Inflammatory macrophage treated with lipopolysaccharide for 4 hours (primary cell): ENCODE measurements around the gene NPNT.

ENCODE experiments used
- DNase-seq: peaks from one replicate; pipeline ENCODE4 v3.0.0-alpha.2; 2020

Gene NPNT

GRCh38 chr4:105917171-105917685 lies 22.0 kb downstream of the NPNT start:
- no peak for DNase-seq

DNA sequence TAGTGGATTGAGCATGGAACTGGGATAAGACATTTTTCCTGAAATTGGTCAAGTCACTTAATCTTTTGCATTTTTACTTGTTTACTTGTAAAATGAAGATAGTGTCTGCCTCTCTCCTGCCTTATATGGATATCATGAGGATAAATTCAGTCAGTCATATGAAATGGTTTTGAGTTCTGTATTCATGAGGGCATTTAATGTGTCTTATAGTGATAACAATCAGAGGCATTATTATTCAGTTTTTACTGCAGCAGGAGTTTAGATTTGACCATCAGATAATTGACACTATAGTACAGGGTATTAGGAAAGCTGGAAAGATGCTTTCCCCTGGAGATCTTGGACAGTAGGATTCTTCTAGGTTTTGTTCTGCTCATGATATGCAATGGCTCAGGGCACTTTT lies 26.0 kb downstream of the NPNT start:
- DNase-seq = no peak

- no peak for DNase-seq
These were observed 28.4 kb downstream of the NPNT start for GRCh38 chr4:105923497-105924238.

DNA sequence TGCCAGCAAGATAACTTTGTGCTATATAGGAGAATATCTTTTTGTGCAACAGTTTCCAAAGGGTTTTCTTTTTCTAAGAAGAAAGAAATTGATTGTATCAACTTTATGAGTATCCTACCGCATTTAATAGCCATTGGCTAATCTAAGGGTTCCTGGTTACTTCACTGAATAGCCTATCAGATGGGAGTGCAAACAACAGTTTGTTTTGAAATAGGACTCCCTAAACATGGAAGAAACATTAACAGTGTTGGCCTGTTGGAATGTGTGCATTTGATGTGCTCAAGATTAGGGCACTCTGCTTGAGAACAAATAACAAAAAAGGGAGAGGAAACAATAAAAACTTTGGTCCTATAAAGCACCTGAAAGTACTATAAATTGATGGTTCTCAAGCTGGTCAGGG lies 29.1 kb downstream of the NPNT start:
- no peak for DNase-seq

- DNase-seq = no peak
These were observed 35.4 kb downstream of the NPNT start for GRCh38 chr4:105930698-105931097.

GRCh38 chr4:105933083-105933482 lies 37.8 kb downstream of the NPNT start:
- DNase-seq = no peak

DNA sequence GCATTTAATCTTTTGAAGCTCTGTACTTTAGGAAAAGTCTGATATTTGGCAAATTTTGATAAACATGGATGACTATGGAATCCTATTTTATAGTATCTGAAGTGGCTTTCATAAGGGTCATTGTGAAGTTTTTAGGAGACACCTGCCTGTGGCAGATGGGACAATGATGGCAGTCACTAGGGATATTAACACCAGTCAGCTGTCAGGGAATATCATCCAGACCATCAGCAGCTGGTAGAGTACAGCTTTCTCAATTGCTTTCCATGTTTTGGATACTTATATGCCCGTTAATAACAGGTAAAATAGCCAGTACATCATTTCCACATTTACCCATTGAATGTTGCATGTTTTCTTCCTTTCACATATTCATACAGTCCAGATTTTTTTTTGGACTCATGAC lies 39.1 kb downstream of the NPNT start:
- DNase-seq = no peak

DNA sequence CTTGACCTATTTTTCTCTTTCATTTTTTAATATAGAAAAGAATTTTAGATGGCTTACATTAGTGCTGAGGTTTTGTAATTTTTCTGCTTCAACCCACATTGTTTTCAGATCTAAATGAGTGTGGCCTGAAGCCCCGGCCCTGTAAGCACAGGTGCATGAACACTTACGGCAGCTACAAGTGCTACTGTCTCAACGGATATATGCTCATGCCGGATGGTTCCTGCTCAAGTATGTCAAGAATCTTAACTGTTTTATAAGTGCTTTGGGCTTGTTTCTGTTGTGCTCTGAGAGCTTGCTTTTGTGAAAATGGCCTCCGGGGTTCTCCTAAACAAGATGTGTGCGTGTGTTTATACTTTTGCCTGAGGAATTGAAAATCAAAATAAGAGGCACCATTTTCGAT lies 41.6 kb downstream of the NPNT start:
- DNase-seq = no peak

DNA sequence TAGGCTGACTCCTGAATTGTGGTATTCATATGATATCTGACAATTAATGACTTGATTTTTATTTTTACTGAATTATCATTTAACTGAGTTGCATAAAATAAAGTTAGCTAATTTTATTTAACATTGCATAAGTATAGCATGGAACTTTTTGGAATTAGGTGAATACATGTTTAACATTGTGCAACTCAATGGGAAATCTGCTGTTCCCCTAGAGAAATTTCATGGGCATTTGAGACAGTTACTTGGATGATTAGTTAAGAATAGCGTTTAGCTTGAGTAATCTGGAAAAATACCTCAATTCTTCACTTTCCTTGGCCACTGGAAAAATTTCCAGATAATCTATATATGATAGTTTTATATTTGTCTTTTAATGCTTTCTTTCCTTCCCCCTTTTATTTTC lies 42.5 kb downstream of the NPNT start:
- no peak for DNase-seq

DNA sequence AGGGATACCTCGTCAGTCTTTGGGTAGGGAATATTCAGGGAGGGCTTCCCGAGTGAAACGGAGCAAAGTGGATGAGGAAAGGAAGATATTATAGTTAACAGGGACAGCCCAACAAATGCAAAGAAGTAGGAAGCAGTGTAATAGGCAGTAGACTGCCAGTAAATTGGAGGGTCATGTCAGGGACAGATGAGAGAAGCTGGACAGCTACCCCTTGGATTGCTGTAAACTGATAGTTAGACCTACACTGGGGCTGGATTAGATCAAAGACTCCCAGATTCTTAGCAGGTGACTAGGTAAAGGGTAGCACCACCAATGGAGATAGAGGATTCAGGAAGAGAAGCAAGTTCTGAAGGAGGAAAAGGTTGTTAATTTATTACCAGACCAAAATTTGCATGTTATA lies 48.0 kb downstream of the NPNT start:
- no peak for DNase-seq

- no peak for DNase-seq
These were observed 49.3 kb downstream of the NPNT start for GRCh38 chr4:105944540-105944939.

GRCh38 chr4:105946771-105947170 lies 51.5 kb downstream of the NPNT start:
- DNase-seq = no peak

GRCh38 chr4:105950701-105951100 lies 55.4 kb downstream of the NPNT start:
- DNase-seq = no peak

- DNase-seq = no peak
These were observed 55.9 kb downstream of the NPNT start for GRCh38 chr4:105951198-105951597.

DNA sequence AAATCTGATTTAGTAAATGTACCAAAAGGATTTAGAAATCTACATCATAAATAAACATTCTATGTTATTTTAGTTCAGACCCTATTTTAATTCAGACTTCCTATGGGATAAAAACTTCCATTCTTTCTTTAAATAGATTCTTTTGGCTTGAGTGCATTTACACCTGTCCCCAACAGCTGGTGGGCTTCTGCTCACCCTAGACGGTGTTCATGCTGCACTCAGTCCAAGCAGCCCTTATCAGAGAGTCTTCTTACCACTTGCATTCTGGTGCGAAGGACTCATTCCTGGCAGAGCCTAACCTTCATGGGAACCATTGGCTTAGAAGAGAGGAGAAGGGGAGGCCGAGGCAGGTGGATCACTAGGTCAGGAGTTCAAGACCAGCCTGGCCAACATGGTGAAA lies 57.3 kb downstream of the NPNT start:
- DNase-seq = no peak

DNA sequence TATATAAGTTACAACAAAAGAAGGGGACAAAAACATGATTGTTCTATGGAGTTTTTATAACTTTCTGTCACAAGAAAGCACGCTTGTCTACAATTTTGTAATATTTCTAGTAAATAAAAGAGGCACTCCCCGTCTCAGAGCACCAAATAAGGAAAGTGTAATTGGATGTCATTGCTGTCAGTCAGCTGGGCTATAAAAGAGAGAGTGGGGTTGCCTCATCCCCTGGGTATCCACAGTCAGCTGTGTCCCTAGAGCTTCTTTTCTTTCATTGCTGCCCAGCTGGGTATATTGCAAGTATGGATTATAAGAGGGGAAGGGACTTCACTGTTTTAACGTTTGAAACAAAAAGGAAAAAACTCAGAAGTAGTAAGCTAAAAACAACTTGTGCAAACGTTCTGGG lies 61.3 kb downstream of the NPNT start:
- DNase-seq = no peak

GRCh38 chr4:105957680-105958079 lies 62.4 kb downstream of the NPNT start:
- DNase-seq = no peak

DNA sequence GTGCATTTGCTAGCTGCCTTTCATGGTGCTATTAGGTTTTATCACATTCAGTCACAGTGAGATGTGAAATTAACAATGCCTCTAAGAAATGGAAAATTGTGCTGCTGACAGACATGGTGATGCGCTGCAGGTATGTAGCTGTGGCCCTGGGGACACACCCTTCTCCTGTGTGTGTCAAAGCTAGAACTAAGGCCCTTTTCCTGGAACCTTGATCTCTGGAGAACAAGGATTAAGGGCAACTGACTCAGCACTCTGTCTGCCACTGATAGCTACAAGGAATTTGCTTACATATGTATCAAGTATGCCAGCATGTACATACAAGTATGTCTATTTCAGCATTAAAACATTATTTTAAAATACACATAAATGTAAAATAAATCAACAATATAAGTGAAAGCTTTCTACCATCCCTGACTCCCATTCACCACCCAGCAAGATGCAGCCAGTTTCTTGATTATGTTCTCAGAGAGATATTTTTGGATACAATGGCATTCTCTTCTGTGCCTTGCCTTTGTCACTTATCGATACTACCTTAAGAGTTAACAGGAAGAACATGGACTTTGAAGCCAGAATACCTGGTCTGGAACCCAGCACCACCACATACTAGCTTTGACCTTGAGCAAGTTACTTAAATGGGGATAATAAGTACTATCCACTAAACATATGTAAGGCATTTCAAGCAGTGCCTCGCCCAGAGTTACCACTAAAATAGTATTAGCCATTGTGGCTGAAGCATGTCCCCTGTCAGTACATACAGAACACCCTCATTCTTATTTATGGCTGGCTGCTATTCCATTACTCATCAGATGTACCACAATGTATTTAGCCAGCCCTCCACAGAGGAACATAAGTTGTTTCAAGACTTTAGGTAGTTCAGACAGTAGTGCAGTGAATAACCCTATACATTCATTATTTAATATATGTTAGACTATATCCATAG lies 68.5 kb downstream of the NPNT start:
- no peak for DNase-seq

GRCh38 chr4:105965183-105965800 lies 70.0 kb downstream of the NPNT start:
- no peak for DNase-seq

- no peak for DNase-seq
These were observed 70.8 kb downstream of the NPNT start for GRCh38 chr4:105966051-105966450.

DNA sequence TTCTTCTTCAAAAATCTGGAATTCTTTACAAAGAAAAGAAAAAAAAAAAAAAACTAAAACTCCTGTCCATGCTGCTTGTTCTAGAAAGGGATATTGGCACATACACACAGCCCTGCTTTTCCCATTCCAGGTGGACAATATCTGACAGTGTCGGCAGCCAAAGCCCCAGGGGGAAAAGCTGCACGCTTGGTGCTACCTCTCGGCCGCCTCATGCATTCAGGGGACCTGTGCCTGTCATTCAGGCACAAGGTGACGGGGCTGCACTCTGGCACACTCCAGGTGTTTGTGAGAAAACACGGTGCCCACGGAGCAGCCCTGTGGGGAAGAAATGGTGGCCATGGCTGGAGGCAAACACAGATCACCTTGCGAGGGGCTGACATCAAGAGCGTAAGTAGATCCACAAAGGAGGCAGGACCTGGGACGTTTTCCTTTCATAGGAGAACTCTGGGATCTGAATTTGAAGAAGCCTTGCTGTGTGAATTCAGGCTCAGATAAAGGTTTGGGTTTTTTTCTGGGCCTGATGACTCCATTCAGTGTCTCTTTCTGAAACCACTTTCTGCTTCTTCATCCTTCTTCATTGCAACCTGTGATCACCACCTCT lies 71.9 kb downstream of the NPNT start:
- no peak for DNase-seq

DNA sequence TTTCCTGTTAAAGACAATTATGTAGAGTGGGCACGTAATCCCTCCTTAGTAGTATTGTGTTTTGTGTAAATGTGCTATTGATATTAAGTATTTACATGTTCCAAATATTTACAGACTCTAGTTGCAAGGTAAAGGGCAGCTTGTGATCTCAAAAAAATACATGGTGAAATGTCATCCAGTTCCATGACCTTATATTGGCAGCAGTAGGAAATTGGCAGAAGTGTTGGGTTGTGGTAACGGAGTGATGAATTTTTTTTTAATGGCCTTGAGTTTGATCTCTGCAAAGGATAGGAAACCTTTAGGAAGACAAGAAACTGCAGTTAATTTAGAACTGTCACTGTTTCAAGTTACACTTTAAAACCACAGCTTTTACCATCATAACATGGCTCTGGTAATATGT lies 74.3 kb downstream of the NPNT start:
- no peak for DNase-seq

DNA sequence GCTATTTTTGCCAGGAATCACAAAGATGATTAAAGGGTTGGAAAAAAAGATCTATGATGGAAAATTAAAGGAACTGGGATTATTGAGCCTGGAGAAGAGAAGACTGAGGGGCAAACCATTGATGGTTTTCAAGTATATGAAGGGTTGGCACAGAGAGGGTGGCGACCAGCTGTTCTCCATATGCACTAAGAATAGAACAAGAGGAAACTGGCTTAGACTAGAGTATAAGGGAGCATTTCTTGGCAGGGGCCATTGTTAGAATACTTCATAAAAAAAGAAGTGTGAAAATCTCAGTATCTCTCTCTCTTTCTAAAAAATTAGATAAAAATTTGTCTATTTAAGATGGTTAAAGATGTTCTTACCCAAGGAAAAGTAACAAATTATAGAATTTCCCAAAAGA lies 75.1 kb downstream of the NPNT start:
- no peak for DNase-seq
